Measurements from ENCODE around the gene TLE4.

Gene TLE4

DNA sequence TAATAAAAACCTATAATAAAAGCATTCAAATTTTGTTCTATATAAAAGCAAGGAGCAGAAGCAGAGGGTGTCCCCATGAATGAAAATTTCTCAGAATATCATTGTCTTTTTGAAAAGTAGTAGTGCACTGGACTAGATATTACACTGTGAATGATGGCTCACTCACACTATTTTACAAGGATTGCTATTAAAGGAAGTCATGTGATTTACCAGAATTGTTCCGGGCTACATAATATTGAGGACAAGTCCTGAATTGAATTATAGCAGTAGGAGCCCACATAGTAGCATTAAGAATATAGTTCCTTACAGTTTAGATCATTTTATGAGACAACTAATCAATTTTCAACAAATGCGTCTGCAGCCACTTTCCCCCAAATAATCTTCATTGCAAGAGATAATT is 7.7 kb upstream of the TLE4 start:
- H3K27ac ChIP-seq, result no peak overlapping the region
- TF ChIP-seq, protein P1, sequence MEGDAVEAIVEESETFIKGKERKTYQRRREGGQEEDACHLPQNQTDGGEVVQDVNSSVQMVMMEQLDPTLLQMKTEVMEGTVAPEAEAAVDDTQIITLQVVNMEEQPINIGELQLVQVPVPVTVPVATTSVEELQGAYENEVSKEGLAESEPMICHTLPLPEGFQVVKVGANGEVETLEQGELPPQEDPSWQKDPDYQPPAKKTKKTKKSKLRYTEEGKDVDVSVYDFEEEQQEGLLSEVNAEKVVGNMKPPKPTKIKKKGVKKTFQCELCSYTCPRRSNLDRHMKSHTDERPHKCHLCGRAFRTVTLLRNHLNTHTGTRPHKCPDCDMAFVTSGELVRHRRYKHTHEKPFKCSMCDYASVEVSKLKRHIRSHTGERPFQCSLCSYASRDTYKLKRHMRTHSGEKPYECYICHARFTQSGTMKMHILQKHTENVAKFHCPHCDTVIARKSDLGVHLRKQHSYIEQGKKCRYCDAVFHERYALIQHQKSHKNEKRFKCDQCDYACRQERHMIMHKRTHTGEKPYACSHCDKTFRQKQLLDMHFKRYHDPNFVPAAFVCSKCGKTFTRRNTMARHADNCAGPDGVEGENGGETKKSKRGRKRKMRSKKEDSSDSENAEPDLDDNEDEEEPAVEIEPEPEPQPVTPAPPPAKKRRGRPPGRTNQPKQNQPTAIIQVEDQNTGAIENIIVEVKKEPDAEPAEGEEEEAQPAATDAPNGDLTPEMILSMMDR (IDR thresholded peaks at IDR 0.05), result no peak
- TF ChIP-seq ZFX (IDR thresholded peaks at IDR 0.05; ENCODE audit: borderline replicate concordance), result no peak

DNA sequence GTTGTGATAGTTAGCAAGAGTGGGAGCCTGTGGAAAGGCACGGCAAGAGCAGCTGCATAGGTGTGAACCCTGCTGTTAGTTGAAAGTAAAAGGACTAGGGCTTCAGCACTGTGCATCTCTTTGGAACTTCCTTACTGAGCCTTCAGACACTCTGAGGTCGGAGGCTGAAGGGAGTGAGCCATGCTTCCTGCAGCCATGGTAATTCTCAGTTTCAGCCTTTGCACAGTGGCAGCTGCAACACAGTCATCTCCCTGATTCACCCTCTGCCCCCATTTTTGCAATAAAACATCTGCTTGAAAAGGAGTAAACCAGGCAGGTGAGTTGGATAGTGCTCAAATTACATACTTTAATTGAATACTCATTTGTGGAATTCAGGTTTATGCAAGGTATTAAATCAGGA is 6.5 kb upstream of the TLE4 start:
- no peak overlapping the region for H3K27ac ChIP-seq
- TF ChIP-seq ZFX (IDR thresholded peaks at IDR 0.05; ENCODE audit: borderline replicate concordance), result no peak
- TF ChIP-seq, protein P1 (IDR thresholded peaks at IDR 0.05), result no peak

DNA sequence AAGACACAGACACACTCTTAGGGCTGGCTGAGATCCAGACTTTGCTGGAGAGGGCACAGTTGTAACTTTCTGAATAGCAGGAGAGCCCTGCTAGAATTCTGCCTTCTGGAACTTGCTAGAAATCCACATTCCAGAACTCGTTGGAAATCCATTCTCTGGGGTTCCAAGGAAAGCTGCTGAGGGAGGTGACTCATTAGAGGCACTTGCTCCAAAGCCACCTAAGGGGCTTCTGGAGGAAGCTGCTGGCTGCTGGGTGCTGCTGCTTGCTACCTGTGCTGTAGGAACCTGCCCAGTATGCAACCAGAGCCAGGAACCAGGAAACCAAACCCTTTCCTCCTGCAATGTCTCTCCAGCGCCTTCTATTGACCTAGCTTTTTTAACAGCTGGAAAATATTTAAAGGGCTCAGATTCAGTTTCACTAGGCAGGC is 4.1 kb upstream of the TLE4 start:
- no peak for TF ChIP-seq ZFX (IDR thresholded peaks at IDR 0.05; ENCODE audit: borderline replicate concordance)
- TF ChIP-seq, protein P1 (IDR thresholded peaks at IDR 0.05), result peak; percentile 50
- no peak overlapping the region for H3K27ac ChIP-seq

DNA sequence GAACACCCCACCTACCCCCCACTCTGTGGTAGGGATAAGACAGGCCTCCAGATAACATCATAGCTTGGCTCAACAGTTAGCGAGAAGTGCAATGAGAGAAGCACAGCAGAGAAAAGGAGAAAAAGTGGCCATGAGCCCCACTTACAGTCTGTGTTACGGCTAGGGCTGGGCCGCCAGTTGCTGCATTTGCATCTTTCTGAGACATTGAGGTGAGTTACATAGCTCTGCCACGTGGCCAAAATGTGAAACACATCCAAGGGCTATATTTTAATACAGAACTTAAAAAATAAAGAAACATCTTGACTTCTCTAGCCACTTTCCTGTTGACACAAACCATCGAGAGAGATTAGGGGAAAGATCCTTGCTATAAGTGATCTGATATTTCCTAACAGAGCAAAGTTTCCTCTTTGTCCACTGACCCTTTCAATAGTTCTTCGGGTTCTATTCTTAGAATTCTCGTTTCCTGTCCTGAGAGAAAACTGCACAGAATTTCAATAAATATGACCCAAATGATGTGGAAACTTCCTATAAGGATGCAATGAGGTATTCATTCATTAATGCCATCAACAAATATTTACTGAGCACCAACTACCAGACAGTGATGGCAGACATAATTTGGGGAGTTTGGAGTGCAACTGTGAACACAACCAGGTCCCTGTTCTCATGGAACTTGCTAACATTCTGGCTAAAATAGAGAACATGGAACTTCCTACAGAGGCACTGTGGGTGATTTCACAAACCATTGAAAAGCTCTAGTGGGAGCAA is 3.2 kb upstream of the TLE4 start:
- TF ChIP-seq ZFX (IDR thresholded peaks at IDR 0.05; ENCODE audit: borderline replicate concordance), result no peak
- TF ChIP-seq, protein P1 (IDR thresholded peaks at IDR 0.05), result no peak
- no peak overlapping the region for H3K27ac ChIP-seq

DNA sequence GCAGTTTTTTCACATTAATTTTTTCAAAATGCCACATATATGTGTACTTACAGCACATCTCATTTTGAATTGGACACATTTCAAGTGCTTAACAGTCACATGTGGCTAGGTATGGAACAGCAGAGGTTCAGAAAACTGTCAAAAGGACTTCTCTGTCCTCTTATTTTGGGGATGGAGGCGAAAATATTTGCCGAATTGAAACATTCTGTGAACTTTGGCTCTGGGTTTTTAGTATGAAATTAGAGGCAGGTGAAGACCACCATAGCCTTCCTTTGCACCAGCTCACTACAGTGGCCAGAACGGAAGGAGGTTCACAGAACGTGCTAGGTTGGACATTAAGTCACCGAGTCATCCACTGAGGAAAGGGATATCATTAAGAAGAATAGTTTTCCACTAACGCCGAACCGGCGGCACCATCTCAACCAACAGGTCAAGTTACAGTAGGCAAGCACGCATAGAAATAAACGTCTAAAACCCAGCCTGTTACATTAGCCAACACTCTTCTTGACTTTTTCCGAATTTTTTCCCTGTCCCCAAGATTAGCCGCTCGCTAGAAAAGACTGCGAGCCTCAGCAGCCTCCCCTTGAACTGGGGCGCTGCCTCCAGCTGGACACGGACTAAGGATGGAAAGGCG is 1.8 kb upstream of the TLE4 start:
- H3K27ac ChIP-seq, result no peak overlapping the region
- TF ChIP-seq, protein P1 (IDR thresholded peaks at IDR 0.05), result no peak
- no peak for TF ChIP-seq ZFX (IDR thresholded peaks at IDR 0.05; ENCODE audit: borderline replicate concordance)

DNA sequence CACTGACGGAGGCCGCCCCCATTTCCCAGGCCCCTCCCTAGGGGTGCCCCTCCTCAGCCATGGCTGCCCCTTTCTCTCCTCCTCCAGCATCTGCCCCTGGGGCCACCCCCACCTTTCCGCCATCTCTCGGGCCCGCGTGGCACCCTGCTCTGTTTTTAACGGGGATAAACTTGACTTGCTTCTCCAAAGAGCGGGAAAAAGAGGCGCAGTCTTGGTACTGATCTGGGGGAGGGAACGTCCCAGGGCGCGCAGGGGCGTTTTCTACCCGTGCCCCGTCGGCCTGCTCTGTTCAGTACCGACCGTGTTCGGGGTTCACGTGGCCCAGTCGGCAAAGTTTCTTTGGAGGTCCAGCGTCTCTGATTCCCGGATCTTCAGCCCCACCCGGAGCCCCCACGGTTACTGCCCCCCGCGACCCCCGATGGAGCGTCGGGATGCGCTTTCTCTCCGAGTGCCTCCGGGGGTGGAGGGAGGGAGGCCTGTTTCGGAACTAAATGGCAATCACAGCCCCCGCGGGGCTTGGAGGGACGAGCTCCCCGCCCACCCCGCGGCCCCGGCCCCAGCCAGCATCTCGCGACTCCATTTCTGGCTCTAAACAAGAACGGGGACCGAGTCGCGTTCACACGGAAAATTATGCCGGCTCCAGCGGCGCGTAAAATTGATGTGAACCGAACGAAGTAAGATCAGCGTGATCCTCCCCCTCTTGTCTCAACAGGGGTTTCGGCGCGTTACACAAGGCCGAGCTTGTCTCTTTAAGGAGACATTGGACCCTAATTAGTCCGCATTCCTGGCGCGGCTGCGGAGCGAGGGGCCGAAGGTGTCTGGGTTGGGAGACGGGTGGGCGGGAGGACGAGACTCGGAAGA is 1.1 kb upstream of the TLE4 start:
- no peak overlapping the region for H3K27ac ChIP-seq
- TF ChIP-seq, protein P1 (IDR thresholded peaks at IDR 0.05), result no peak
- TF ChIP-seq ZFX (IDR thresholded peaks at IDR 0.05; ENCODE audit: borderline replicate concordance), result no peak
